Stimulated activated CD4-positive, alpha-beta T cell treated with anti-CD3 and anti-CD28 coated beads, Interleukin-12 subunit alpha, Interleukin-12 subunit beta, amount 100 ng/mL, for 48 hours (primary cell): ENCODE measurements around the gene PRDM16.

Source experiments
- DNase-seq, 3 donors: peaks; one replicate each; pipeline ENCODE4 v3.0.0-alpha.2; 2020; ENCODE audit warnings: low read depth in 2 of 3, low spot score in 1 of 3

Gene PRDM16

GRCh38 chr1:3465091-3465934, 396.3 kb downstream of the PRDM16 start:
- DNase-seq: no peak

GRCh38 chr1:3465935-3466321, 396.9 kb downstream of the PRDM16 start:
- DNase-seq: no peak

- no peak for DNase-seq
Measured at GRCh38 chr1:3466366-3467075, 397.5 kb downstream of the PRDM16 start.

- no peak for DNase-seq
Measured at GRCh38 chr1:3467096-3468036, 398.4 kb downstream of the PRDM16 start.

- no peak for DNase-seq
Measured at GRCh38 chr1:3468236-3469103, 399.5 kb downstream of the PRDM16 start.

- DNase-seq: no peak
Measured at GRCh38 chr1:3469104-3469848, 400.3 kb downstream of the PRDM16 start.

GRCh38 chr1:3469849-3470649, 401.0 kb downstream of the PRDM16 start:
- DNase-seq: no peak

GRCh38 chr1:3470650-3471355, 401.8 kb downstream of the PRDM16 start:
- no peak for DNase-seq

- no peak for DNase-seq
Measured at GRCh38 chr1:3471356-3472087, 402.5 kb downstream of the PRDM16 start.

GRCh38 chr1:3472088-3472850, 403.3 kb downstream of the PRDM16 start:
- DNase-seq: no peak

- DNase-seq: no peak
Measured at GRCh38 chr1:3472906-3473305, 403.9 kb downstream of the PRDM16 start.

GRCh38 chr1:3473381-3473844, 404.4 kb downstream of the PRDM16 start:
- no peak for DNase-seq

GRCh38 chr1:3474016-3474415, 405.0 kb downstream of the PRDM16 start:
- DNase-seq: no peak

- no peak for DNase-seq
Measured at GRCh38 chr1:3474421-3474820, 405.4 kb downstream of the PRDM16 start.

GRCh38 chr1:3475839-3476573, 407.0 kb downstream of the PRDM16 start:
- no peak for DNase-seq

- no peak for DNase-seq
Measured at GRCh38 chr1:3476666-3477065, 407.7 kb downstream of the PRDM16 start.
